Keratinocyte (primary cell): ENCODE data around the gene BCAS3. TPM values are rescaled to one million over a fixed set of nuclear protein-coding genes. Genes with fewer than 3 reads are reported as not detected.

Source experiments
- DNase-seq: peaks from one replicate; pipeline ENCODE4 v3.0.0-alpha.2; 2011; ENCODE audit warnings: low read depth, missing footprints, low spot score
- FAIRE-seq: peaks from 2 replicates; lab custom pipeline; 2011; peaks lifted over from hg19 to GRCh38; lab: Jason Lieb, UNC
- H2AFZ ChIP-seq: 2 replicates; pipeline ENCODE4 v1.6.0; 2012; ENCODE audit warnings: low read length, control low read depth, inconsistent platforms; ENCODE audit not compliant: control insufficient read depth
- H3K27ac ChIP-seq: 2 replicates; pipeline ENCODE4 v1.5.1; 2011; ENCODE audit warnings: low read length; ENCODE audit not compliant: control insufficient read depth, insufficient read depth
- H3K27me3 ChIP-seq: 3 replicates; pipeline ENCODE4 v1.6.0; 2011; ENCODE audit warnings: low read length; ENCODE audit not compliant: control insufficient read depth, insufficient read depth; ENCODE audit errors: extremely low read depth
- H3K36me3 ChIP-seq, 2 experiments: 2 replicates in 1 of 2; 3 replicates in 1 of 2; pipeline ENCODE4 v1.5.1; 2011; ENCODE audit warnings: low read length in 2 of 2, mild to moderate bottlenecking in 1 of 2; ENCODE audit not compliant: control insufficient read depth in 2 of 2, insufficient read depth in 2 of 2; ENCODE audit errors: extremely low read depth in 1 of 2
- H3K4me1 ChIP-seq: 3 replicates; pipeline ENCODE4 v1.5.1; 2011; ENCODE audit warnings: low read length; ENCODE audit not compliant: control insufficient read depth, insufficient read depth; ENCODE audit errors: extremely low read depth
- H3K4me2 ChIP-seq: 3 replicates; pipeline ENCODE4 v1.6.0; 2011; ENCODE audit warnings: low read depth, low read length; ENCODE audit not compliant: control insufficient read depth, insufficient read depth; ENCODE audit errors: extremely low read depth
- H3K4me3 ChIP-seq, 3 experiments: fragments of 200-600 bp in 1 of 3; sonication (generic) in 1 of 3; 2 replicates in 2 of 3; 3 replicates in 1 of 3; pipeline ENCODE4 v1.5.1; 2011 to 2016; ENCODE audit warnings: low read length in 3 of 3, mild to moderate bottlenecking in 3 of 3, control low read depth in 2 of 3, inconsistent platforms in 1 of 3, low read depth in 1 of 3, mixed read lengths in 1 of 3, mixed run types in 1 of 3, moderate library complexity in 1 of 3; ENCODE audit not compliant: control insufficient read depth in 2 of 3, insufficient read depth in 2 of 3; ENCODE audit errors: extremely low read depth in 1 of 3
- H3K79me2 ChIP-seq: 2 replicates; pipeline ENCODE4 v1.6.0; 2012; ENCODE audit warnings: low read length; ENCODE audit not compliant: control insufficient read depth, insufficient read depth
- H3K9ac ChIP-seq: 3 replicates; pipeline ENCODE4 v1.6.0; 2011; ENCODE audit warnings: low read length; ENCODE audit not compliant: control insufficient read depth, insufficient read depth; ENCODE audit errors: extremely low read depth
- H3K9me1 ChIP-seq: 3 replicates; pipeline ENCODE4 v1.6.0; 2011; ENCODE audit warnings: low read length; ENCODE audit not compliant: control insufficient read depth, insufficient read depth; ENCODE audit errors: extremely low read depth
- H3K9me3 ChIP-seq: 2 replicates; pipeline ENCODE4 v1.5.1; 2012; ENCODE audit warnings: low read depth, low read length; ENCODE audit not compliant: control insufficient read depth
- H4K20me1 ChIP-seq: 3 replicates; pipeline ENCODE4 v1.6.0; 2011; ENCODE audit warnings: low read length; ENCODE audit not compliant: control insufficient read depth, insufficient read depth; ENCODE audit errors: extremely low read depth
- CTCF ChIP-seq, 3 experiments: IDR thresholded peaks in 1 of 3; conservative IDR thresholded peaks in 1 of 3; optimal IDR thresholded peaks in 1 of 3; 2 replicates in 2 of 3; 3 replicates in 1 of 3; pipeline versions ENCODE3 to v1.5.1; 2011; ENCODE audit warnings: low read length in 3 of 3, mild to moderate bottlenecking in 3 of 3, moderate library complexity in 2 of 3, control low read depth in 1 of 3, inconsistent platforms in 1 of 3; ENCODE audit not compliant: insufficient read depth in 2 of 3; ENCODE audit errors: extremely low read depth in 1 of 3
- EZH2 ChIP-seq: IDR thresholded peaks from one replicate; pipeline ENCODE4 v1.6.1; 2012; ENCODE audit warnings: inconsistent platforms, mild to moderate bottlenecking, low read length, moderate library complexity
- dilution Hi-C: fragments of 300-500 bp; cut with MboI; formaldehyde crosslinking; loops from one replicate; pipeline ENCODE4 v1.7.0; 2020; ENCODE audit warnings: low sequenced_read_pairs; ENCODE audit not compliant: extremely low pct_ligation_motif_present
- polyA plus RNA-seq, 5 experiments: library from polyadenylated mRNA; depleted of rRNA in 3 of 5; stranded (reverse) in 3 of 5; stranded (forward) in 1 of 5; unstranded in 1 of 5; fragments of >200 nt; gene quantifications; 1 replicate in 1 of 5; 2 replicates in 3 of 5; 3 replicates in 1 of 5; pipeline versions ENCODE4 v1.2.1 to v1.2.3, GENCODE V29; 2011 to 2012; ENCODE audit warnings: missing spikeins in 2 of 5, low read depth in 1 of 5, low replicate concordance in 1 of 5

Gene BCAS3
- polyA plus RNA-seq, 1 donor (not counting 4 experiments of a cell fraction or from before 2014, with no cell fraction given), result 11.8 TPM

- no peaks in the 10 kb centered on the region for H3K27me3 ChIP-seq
- H4K20me1 ChIP-seq, result no peaks in the 10 kb centered on the region
- no peak overlapping the region for H3K4me2 ChIP-seq
- H2AFZ ChIP-seq, result no peak overlapping the region
- dilution Hi-C loops, result no loop called here
- no peaks in the 10 kb centered on the region for H3K79me2 ChIP-seq
- DNase-seq (no peak), FAIRE-seq (no peak)
- H3K9ac ChIP-seq, result no peak overlapping the region
- H3K4me1 ChIP-seq, result no peaks in the 10 kb centered on the region
- H3K9me3 ChIP-seq, result no peaks in the 10 kb centered on the region
- no peaks in the 10 kb centered on the region for H3K9me1 ChIP-seq
- no peak for TF ChIP-seq CTCF (optimal IDR thresholded peaks at IDR 0.05 in 1 of 3, IDR thresholded peaks at IDR 0.05 in 1 of 3, conservative IDR thresholded peaks at IDR 0.05 in 1 of 3; ENCODE audit: extremely low read depth in 1 of 3, insufficient read depth in 2 of 3, low read length in 3 of 3)
- TF ChIP-seq EZH2, result no peak
- no peaks in the 10 kb centered on the region for H3K36me3 ChIP-seq
- no peak overlapping the region for H3K4me3 ChIP-seq
- no peak overlapping the region for H3K27ac ChIP-seq
Observed at GRCh38 chr17:61097781-61098180, 420.1 kb downstream of the BCAS3 start.

- no peak for DNase-seq
- Histone ChIP-seq H3K36me3 (no peaks in the 10 kb centered on the region), H3K27me3 (no peaks in the 10 kb centered on the region), H3K9me1 (no peaks in the 10 kb centered on the region), H3K9ac (no peak overlapping the region), H3K4me1 (no peaks in the 10 kb centered on the region), H3K79me2 (no peaks in the 10 kb centered on the region), H3K27ac (no peak overlapping the region), H3K4me3 (no peak overlapping the region), H3K4me2 (no peak overlapping the region), H2AFZ (no peak overlapping the region), H4K20me1 (no peaks in the 10 kb centered on the region), H3K9me3 (no peaks in the 10 kb centered on the region)
- TF ChIP-seq CTCF (optimal IDR thresholded peaks at IDR 0.05 in 1 of 3, IDR thresholded peaks at IDR 0.05 in 1 of 3, conservative IDR thresholded peaks at IDR 0.05 in 1 of 3; ENCODE audit: extremely low read depth in 1 of 3, insufficient read depth in 2 of 3, low read length in 3 of 3) (no peak), EZH2 (no peak)
- dilution Hi-C loops, result no loop called here
- FAIRE-seq, result no peak
Observed at GRCh38 chr17:61106354-61106753, 428.7 kb downstream of the BCAS3 start.
